Fibroblast of pulmonary artery (primary cell): ENCODE measurements around the gene PPIL4.

Experiments used
- DNase-seq: peaks from one replicate; pipeline ENCODE4 v3.0.0-alpha.2; 2010; ENCODE audit warnings: low read depth
- H3K4me3 ChIP-seq: replicated peaks from 2 replicates; pipeline ENCODE4 v1.5.1; 2011; ENCODE audit warnings: low read depth, mild to moderate bottlenecking, control low read depth, low read length, moderate library complexity
- TF ChIP-seq, protein P1 (sequence below): IDR thresholded peaks from 2 replicates; pipeline ENCODE4 v1.5.1; 2011; ENCODE audit warnings: mild to moderate bottlenecking, control low read depth, low read length, inconsistent platforms; ENCODE audit errors: missing control alignments

PPIL4 gene

DNA sequence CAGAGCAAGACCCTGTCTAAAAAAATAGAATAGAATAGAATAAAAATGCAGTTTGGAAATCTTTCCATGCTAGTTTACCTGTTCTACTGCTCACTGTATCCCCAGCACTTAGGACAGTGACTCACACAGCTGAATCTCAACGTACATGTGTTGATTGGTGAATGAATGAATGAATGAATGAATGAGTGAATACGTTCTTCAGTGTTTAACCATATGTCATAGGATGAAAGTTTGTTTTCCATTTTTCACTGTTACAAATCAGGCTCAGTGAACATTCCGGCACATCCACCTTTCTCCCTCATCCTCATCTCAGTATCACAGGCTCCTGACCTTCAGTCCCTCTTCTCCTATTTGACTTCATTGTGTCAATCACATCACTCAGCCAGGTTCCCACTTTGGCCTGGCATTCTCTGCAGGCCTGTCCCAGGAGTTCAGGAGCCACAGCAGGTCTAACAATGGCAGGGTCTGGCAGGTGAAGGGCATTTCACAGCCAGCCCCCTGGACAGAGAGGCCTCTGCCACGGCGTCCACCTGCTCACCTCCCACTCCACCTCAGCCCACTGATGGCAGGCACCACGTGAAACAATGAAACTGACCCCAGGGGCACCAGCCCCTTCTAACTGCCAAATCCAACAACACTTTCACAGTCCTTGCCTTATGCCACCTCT, 68.9 kb downstream of the PPIL4 start:
- no peak overlapping the region for H3K4me3 ChIP-seq
- DNase-seq = no peak
- TF ChIP-seq, protein P1, sequence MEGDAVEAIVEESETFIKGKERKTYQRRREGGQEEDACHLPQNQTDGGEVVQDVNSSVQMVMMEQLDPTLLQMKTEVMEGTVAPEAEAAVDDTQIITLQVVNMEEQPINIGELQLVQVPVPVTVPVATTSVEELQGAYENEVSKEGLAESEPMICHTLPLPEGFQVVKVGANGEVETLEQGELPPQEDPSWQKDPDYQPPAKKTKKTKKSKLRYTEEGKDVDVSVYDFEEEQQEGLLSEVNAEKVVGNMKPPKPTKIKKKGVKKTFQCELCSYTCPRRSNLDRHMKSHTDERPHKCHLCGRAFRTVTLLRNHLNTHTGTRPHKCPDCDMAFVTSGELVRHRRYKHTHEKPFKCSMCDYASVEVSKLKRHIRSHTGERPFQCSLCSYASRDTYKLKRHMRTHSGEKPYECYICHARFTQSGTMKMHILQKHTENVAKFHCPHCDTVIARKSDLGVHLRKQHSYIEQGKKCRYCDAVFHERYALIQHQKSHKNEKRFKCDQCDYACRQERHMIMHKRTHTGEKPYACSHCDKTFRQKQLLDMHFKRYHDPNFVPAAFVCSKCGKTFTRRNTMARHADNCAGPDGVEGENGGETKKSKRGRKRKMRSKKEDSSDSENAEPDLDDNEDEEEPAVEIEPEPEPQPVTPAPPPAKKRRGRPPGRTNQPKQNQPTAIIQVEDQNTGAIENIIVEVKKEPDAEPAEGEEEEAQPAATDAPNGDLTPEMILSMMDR = no peak

GRCh38 chr6:149474108-149474935, 71.5 kb downstream of the PPIL4 start:
- H3K4me3 ChIP-seq = no peak overlapping the region
- no peak for DNase-seq
- TF ChIP-seq, protein P1 = no peak

DNA sequence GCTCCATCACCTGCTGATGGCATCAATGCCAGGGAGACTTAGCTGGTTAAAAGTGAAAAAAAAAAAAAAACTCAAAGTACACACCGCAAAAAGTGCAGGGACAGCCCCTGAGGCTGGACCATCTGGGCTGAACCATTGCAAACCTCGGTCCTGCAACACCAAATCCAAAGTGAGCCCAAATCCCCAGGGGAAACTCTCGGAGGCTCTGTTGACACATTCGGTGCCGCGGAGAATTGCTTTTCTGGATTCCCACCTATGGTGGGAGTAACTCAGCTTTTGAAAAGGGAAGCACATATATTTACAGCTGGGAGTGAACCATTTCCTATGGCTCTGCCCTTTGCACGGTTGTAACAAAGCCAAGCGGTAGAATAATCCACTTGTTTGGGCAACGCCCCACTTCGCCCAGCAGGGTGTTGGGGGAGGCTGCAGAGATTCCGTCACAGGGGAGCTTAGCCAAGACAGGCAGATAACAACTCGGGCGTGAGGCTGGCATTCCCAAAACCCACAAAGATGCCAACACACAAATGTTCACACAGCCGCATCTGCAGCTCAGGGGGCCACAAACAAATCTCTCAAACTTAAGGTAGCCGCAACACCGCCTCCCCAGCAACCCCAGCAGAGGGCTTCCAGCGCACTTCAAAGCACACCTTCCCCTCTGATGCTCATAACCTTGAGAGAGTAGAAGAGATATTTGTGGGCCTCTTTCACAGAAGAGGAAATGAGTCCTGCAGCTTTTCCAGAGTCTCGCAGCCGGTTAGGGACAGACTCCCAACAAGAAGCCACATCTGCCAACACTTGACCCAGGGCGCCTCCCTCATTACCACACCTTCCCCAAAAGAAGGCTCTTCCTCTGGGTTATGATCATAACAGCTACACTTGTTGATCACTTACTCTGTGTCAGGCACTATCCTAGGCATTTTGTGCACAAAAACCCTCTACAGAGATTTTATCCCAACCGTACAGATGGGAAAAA, 72.5 kb downstream of the PPIL4 start:
- H3K4me3 ChIP-seq = no peak overlapping the region
- TF ChIP-seq, protein P1 = no peak
- no peak for DNase-seq

- H3K4me3 ChIP-seq = no peak overlapping the region
- no peak for DNase-seq
- TF ChIP-seq, protein P1 = no peak
Measured at GRCh38 chr6:149472241-149472640, 73.6 kb downstream of the PPIL4 start.

GRCh38 chr6:149471801-149472200, 74.0 kb downstream of the PPIL4 start:
- no peak overlapping the region for H3K4me3 ChIP-seq
- no peak for DNase-seq
- TF ChIP-seq, protein P1 = no peak

GRCh38 chr6:149470948-149471347, 74.9 kb downstream of the PPIL4 start:
- H3K4me3 ChIP-seq = no peak overlapping the region
- no peak for DNase-seq
- TF ChIP-seq, protein P1 = no peak
